GM15510 (cell line): Measurements from ENCODE around the gene SMAD9.

Experiments used
- POLR2A ChIP-seq: IDR thresholded peaks from 3 replicates; pipeline ENCODE4 v1.6.1; 2011; ENCODE audit warnings: borderline replicate concordance; ENCODE audit not compliant: insufficient read length; ENCODE audit errors: extremely low read depth

Gene SMAD9

DNA sequence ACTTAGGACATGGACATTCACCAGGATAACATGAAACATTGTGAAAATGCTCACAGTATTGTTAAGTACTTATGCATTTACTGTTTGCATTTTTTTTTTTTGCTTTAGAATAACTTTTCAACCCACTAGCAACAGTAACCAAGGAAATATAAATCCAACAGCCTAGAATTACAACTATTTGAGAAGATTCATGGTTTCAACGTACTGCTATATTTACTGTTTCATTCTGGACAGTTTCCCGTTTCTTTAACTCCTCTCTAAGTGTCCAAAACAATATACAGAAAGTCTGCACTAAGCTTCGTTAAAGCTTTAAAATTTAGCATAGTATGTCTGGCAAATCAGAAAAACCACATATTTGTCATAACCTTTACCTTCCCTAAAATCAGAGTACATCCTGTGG, 2.7 kb downstream of the SMAD9 start:
- TF ChIP-seq POLR2A: no peak

DNA sequence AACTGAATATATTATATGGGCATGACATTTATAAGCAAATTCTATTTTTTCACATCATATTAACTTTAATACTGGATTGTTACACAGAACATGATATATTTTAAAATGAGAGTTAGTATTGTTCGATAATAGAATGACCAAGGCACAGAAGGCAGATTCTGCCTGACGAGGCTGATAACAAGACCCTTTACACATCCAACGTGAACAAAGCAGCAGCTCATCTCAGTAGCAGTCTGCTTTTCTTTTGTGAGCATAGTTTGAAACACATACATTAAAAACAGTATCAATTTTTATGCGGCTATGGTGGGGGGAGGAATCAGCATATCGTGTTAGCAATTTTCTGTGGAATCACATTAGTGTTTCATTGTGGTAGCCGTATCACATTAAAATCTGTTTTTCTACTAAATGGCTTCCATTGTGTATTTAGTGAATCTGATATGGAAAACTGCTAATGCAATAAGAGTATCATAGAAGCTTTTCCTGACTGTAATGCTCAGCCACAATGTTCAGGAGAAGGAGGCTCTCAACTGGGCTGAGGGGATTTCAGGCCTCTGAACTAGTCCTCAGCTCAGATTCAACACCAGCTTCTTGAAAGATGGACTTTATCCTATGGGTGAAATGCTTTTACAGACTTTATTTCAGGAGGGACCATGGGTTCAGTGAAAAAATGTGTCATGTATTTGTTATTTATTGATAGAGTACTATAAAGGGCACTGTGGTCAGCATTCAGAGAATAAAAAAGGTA, 4.0 kb downstream of the SMAD9 start:
- no peak for TF ChIP-seq POLR2A

- TF ChIP-seq POLR2A: no peak
These were observed 4.9 kb downstream of the SMAD9 start for GRCh38 chr13:36915106-36915505.

- TF ChIP-seq POLR2A: no peak
These were observed 5.4 kb downstream of the SMAD9 start for GRCh38 chr13:36914648-36915047.

GRCh38 chr13:36913463-36913862, 6.6 kb downstream of the SMAD9 start:
- TF ChIP-seq POLR2A: no peak

- no peak for TF ChIP-seq POLR2A
These were observed 7.1 kb downstream of the SMAD9 start for GRCh38 chr13:36912973-36913372.

GRCh38 chr13:36912369-36912768, 7.7 kb downstream of the SMAD9 start:
- no peak for TF ChIP-seq POLR2A

DNA sequence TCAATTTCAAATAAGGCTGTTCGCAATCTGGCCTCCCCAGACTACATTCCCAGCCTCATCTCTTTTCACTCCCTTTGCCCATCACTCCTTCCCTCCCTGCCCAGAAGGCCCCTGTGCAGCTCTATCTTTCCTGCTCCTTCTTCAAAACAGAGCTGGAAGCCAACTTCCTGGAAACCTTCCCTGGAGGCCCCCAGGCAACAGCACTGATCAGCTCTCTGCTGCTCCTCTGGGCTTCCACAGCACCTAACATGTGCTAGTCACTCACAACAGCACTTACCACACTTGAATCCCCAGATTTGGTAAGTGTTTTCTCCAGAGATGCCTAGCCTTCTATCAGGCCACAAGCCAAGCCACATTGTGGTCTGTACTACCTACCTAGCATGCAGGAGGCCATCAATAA, 9.5 kb downstream of the SMAD9 start:
- no peak for TF ChIP-seq POLR2A

- TF ChIP-seq POLR2A: no peak
These were observed 12.2 kb downstream of the SMAD9 start for GRCh38 chr13:36907821-36908220.

DNA sequence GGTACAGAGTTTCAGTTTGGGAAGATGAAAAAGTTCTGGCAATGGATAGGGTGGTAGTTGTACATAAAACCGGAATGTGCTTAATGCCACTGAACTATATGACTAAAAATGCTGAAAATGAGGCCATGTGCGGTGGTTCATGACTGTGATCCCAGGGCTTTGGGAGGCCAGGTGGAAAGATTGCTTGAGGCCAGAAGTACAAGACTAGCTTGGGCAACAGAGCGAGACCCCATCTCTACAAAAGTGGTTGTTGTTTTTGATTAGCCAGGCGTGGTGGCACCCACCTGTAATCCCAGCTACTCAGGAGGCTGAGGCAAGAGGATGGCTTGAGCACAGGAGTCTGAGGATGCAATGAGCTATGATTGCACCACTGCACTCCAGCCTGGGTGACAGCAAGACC, 12.8 kb downstream of the SMAD9 start:
- TF ChIP-seq POLR2A: no peak

GRCh38 chr13:36905944-36906343, 14.1 kb downstream of the SMAD9 start:
- TF ChIP-seq POLR2A: no peak

- no peak for TF ChIP-seq POLR2A
These were observed 16.0 kb downstream of the SMAD9 start for GRCh38 chr13:36903925-36904595.

DNA sequence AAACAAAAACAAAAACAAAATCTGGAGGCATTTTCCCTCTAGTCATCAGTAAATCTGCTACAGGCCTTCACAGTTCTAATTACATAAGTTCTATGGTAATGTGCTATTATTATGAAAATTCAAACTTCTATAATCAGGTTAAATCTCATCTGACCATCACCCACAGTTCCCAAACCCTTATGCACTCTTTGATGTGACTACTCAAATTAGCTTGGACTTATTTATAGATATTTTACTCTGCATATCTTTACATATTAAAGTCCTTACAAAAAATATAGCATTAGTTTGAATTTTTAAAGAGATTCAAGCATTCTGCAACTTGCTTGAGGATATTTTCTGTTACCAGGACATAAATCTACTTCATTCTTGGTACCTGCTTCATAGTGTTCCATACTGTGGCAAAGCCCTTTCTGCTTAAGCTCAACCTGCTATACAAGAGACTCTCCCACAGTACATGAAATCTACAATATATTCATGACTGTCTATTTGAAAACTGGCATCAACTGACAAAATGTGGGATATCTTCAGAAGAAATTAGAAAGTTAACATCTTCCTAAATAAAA, 22.9 kb downstream of the SMAD9 start:
- no peak for TF ChIP-seq POLR2A

DNA sequence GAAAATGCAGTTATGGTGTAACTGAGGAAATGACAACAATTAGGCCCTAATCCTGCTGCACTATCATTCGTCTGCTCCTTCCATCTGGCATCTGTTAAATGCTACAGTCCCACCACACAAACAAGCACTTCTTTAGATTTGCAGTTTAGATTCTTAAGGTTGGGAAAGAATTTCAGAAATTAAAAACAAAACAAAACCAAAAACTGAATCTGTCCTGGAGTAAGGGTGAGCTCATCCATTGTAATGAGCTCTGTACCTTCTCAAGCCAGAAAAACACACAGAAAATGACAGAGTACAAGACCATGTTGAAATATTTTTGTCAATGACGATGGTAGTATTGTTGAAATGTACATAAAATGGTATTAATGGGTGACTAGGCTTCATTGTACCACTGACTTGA, 28.3 kb downstream of the SMAD9 start:
- no peak for TF ChIP-seq POLR2A

DNA sequence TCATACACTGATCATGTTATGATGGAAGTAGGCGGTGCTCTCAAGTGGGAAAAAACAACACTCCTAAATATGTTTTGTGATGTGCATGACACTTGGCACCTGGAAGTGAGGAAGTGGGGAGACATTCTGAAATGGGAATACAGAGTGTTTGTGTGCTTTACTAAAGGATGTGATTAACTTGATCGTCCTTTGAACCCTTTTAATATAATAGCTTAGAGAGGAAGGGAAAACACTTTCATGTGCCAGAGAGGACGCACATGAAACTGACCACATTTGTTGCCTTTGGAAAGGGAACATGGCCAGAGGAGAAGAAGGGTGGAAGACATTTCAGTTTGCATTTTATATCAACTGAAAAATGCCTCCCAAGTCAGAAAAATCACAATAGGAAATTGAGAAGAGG, 31.4 kb downstream of the SMAD9 start:
- TF ChIP-seq POLR2A: no peak

GRCh38 chr13:36887758-36888521, 32.1 kb downstream of the SMAD9 start:
- TF ChIP-seq POLR2A: no peak

- TF ChIP-seq POLR2A: no peak
These were observed 34.1 kb downstream of the SMAD9 start for GRCh38 chr13:36885901-36886300.
